T-helper 9 cell (primary cell): ENCODE data around the gene CDH23.

Experiments
- DNase-seq: peaks from one replicate; pipeline ENCODE4 v3.0.0-alpha.2; 2020

Gene CDH23

DNA sequence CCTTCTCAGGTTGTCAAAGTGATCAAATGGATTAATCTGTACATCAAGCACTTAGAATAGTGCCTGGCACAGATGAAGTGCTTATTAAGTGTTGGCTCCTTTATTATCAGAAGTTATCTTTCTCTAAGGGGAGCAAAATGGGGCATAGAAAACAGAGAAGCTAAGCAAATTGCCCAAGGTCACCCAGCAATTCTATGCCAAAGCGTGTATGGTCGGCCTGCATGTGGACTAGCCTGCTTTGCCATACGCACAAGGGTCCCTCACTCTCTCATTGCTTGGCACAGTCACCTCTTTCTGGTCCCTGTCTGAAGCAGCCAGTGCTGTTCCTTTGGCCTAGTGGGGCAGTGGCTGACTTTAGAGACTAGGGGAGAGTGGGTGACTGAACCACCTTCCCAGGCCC is 45.3 kb downstream of the CDH23 start:
- DNase-seq = no peak

DNA sequence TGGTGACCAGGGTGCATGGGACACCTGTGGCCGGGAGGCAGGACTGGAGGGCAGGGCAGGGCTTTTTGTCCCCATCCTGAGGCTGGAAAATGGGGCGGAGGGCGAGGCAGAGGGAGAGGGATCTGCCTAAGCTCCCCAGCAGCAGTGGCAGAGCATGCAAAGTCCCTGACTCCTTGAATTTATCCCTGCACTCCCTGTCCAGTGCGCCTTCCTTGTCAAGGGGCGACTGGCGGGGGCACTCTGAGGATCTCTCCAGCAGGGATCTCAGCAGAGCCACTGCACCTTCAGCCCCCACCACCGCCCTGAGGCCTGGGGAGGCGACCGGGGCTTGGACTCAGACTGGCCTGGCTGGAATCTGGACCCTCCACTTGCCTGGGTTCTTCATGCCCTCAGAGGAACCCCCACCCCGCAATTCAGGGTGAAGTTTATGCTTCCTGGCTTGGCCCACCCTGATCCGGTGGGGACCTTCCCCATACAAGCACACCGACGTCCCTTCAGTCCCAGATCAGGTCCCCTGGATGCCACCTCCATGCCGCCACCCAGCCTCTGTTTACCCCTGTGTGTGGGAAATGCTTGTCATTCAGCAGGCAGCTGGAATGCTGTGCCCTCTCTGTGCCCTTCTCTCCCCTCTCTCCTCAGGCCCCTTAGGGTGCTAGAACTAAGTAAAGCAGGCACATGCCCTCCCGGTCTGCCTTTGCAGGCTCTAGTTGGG is 46.3 kb downstream of the CDH23 start:
- no peak for DNase-seq

DNA sequence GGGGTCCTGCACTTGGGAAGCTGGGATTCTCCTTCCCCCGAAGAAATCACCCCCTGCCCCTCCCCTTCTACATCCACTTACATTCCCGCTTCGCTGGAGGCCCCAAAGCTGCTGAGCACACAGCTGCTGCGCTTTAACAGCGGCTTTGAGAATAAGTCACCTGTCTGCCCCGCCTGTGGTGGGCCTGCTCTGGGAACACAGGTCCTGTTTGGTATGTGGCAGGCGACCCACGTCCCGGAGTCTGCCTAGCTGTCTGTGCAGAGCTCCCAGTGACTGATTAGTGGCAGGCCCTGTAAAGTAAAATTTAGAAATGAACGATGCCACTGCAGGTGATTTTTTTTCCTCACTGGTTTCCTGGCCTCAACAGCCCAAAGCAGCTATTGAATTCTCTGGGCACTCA is 47.0 kb downstream of the CDH23 start:
- DNase-seq = no peak

DNA sequence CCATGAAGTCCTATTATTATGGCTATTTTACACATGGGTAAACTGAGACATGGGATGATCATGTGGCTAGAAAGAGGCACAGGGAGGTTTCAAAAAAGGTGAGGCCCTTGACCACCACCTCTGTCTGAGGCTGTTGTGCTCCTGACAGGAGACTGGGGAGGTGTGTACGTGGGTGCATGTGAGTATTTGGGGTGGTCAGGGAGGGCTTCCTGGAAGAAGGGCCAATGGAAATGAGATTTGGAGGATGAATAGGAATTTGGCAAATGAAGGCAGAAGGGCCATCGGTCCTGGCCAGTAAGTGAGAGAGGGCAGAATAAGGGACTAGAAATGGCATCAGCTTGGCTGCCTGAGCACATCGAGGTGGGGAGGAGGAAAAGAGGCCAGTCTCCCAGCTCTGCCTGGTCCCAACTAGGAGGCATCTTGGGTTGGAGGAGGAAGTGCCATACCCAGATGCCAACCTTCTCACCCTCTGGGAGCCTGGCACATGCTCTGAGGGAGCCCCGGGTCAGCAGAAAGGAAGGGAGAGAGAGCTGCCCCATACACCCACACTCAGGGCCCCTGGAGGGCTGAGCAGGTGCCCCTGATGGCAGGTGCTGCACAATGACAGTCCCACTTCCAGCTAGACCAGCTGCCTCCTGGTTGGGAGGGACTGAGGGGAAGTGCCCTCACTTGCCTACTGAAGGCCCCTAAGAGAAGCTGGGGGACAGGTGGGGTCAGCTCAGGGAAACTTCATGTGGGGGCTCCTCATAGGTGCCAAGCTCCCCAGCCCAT is 47.7 kb downstream of the CDH23 start:
- DNase-seq = no peak

DNA sequence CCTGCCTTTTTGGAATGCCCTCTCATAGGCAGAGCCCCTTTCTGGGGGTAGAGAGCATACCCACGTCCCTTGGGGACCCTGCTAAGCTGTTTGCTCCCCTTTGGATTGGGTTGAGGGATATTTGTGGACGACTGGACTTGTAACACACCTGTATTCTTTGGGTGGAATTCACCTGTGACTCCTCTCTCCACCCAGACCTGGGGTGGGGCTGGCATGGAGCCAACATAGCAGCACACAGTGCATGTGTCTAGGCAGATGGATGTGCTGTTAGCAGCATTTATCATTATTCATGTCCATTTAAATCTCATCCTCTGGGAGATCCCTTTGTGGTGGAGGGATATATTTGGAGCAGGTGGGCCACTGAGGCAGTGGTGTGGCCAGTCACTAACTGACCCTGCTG is 51.0 kb downstream of the CDH23 start:
- DNase-seq = no peak

DNA sequence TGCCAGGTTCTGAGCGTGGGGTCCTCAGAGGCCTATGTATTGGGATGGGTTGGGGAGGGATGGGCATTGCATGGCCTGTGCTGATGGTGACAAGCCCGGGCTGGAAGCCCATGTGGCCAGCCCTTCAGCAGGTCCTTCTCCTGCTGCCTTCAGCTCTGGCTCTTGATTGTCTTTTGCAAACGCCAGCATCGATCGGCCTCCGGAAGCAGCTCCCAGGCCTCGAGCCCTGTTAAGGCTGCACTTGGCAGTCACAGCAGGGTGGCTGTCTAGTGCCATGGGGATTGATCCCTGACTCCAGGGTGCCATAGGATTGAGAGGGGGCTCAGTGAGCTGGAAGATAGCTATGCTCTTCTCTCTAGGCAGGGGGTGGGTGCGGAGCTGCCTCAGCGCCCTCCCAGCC is 51.4 kb downstream of the CDH23 start:
- no peak for DNase-seq

DNA sequence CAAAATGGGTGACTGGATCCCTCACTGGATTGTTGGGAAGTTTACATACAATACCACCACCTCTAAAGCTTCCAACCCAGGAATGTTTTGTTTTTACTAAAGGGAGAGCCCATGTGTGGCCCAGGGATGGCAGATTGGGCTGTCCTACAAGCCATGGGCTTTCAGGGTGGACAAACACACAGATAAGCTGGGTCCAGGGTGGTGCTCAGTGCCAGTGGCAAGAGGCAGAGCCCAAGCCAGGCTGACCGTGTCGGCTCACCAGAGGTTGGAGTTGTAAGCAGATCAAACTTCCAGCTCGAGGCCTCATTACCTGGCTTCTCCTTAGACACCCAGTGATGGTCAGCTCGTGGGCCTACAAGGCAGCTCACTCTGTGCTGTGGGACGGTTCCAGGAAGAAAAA is 52.3 kb downstream of the CDH23 start:
- DNase-seq = no peak

DNA sequence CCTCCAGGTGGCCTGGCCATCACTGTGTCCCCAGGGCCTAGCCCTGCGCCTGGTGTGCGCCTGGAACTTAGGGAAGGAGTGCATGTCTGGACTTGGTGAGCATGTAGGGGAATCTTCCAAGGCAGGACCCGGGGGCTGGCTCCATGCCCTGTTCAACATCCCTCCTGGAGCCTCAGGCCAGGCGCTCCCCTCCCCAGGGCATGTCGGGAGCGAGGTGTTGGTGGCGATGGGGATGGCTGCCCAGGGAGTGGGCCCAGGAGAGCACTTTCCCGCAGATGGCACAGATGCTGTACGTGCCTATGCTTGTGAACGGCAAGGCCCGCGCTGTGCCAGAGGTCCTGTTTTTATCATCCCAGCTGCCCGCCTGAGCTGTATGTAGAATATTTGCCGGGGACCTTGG is 55.0 kb downstream of the CDH23 start:
- DNase-seq = no peak

DNA sequence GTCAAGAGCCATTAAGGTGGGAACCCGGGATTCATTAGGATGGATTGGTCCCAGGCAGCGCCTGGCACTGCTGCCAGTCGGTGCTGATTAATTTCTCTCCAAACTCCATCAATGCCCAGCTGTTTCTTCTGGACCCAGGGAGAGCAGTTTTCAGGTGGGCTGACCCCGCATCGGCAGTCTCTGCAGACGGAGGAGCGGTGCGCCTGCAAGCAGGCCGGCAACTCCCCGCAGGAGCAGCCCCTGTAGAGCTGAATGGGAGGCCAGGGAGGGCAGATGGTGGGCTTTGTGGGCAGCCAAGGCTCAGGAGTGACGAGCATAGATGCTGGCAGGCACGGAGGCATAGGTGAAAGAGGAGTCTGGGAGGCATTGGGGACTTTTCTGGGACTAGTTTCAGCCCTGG is 56.5 kb downstream of the CDH23 start:
- DNase-seq = no peak

DNA sequence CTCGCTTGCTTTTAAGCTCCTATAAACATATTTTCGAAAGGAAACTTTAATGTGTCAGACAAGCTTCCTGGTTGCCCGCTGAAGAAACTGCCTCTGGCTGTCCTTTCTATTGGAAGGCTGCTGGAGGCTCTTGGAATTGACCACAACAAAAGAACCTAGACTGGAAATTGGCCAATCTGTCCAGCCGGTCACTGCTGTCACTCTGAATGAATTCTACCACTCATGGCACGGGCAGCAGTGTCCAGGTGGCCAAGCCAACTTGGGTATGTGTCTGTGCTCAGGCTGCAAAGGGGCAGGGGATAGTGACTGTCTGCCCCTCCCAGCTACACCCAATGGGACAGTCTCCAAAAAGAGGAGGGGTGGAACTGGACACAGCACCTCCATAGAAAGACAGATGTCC is 57.6 kb downstream of the CDH23 start:
- no peak for DNase-seq

DNA sequence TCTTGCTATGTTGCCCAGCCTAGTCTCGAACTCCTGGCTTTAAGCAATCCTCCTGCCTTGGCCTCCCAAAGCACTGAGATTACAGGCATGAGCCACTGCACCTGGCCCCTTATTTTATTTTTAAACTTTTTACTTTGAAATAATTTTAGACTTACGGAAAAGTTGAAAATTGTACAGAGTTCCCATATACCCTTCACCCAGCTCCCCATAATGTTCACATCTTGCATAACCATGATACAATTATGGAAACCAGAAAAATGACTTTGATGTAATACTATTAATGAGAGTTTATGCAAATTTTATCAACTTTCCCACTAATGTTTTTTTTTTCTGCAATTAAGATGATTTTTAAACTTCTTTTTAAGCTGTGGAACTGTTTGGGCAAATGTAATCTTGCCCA is 58.3 kb downstream of the CDH23 start:
- no peak for DNase-seq

DNA sequence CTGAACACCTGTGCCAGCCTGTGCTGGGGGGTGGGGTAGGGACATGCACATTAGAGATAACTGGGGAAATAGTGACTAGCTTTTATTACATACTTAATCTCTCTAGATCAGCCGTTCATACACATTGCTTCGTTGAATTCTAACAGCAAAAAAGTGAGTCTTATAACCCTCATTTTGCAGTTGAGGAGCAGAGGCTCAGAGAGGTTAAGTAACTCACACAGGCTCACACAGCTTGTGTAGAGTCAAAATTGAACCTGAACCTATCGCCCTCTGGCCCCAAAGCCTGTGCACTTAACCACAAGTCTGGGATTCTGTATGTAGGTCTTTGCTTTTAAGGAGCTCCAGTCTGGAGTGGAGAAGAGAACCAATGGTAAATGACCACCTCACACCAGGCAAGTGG is 59.9 kb downstream of the CDH23 start:
- no peak for DNase-seq

DNA sequence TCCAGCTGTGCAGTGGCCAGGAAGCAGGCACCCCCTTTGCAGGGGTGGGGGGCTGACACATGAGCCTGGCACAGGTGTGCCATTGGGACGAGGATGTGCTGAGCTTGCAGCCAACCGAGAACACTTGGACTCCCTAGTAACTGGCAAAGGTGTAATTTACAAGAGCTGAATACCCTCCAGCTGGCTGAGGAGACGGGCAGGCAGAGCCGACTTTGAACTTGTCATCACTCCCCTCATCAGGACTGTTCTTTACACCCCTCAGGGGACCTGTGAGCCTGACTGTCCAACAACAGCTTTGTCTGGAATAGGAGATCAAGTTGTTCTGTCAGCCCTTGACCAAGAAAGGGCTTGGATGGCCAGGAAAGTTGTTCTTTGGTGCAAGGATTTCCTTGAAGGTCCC is 61.2 kb downstream of the CDH23 start:
- DNase-seq = no peak

DNA sequence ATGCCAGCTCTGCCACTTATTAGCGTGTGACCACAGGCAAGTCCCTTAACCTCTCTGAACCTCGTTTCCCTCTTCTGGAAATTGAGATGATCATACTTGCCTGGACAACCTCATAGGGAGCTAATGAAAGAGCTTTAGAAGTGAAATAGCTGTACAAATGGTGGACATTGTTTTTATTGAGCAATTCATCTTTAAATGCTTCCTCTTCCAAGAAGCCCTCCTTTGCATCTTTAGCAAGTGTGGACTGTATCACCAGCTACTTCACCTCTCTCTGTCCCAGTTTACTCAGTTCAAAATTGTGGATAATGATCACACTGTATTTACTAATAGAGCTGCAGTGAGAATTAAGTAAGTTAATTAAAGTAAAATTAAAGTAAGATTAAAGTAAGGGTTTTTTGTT is 61.7 kb downstream of the CDH23 start:
- DNase-seq = no peak

DNA sequence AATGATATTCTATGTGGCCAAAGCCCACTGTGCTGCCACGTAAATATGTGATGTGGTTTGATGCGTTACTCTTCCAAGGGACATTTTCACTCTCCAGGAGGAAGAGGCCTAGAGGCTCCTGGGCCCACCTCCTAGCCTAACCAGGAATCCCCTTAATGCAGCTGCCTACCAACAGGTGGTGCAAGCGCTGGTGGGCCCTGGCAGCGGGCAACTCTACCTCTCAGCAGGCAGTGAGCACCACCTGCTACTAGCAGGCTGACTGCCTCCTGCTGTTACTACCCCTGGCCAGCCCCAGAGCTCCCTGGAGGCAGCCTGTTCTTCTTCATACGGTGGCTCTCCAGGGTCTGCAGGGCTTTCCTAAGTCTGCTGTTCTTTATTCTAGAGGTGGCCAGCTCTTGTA is 62.8 kb downstream of the CDH23 start:
- DNase-seq = no peak

DNA sequence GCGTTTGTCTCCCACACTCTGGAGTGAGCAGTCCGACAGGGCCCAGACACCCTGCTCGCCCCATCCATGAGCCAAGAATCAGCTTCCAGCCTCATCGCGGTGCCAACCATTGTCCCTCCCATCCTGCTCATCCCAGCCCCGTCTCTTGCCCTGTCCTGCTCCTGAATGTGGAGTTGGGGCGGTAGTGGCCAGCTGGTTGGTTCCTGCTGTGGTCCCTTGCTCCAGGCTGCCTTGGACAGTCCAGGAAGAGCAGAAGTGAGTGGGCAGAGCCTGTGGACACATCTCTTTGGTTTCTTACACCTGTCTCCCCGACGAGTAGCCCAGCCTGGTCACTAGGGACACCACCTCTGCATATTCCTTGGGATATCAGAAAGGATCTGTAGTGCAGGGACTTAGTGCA is 63.9 kb downstream of the CDH23 start:
- no peak for DNase-seq

DNA sequence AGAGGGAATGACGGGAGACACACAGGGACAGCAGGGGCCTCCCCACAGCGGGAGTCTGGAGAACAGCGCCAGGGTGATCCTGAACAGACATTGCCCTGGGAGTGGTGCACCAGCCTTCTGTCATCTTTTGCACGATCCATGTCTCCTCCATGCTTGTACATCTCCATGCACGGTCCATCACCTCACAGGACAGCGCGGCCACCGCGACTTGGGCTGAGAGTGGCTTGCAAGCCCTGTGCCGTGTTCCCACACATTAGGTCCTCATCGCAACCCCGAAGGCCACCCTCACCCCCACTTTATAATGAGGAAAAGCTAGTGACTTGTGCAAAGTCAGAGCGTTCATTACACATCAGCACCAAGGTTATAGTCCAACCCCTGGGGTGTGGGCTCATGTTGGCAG is 64.7 kb downstream of the CDH23 start:
- DNase-seq = no peak

DNA sequence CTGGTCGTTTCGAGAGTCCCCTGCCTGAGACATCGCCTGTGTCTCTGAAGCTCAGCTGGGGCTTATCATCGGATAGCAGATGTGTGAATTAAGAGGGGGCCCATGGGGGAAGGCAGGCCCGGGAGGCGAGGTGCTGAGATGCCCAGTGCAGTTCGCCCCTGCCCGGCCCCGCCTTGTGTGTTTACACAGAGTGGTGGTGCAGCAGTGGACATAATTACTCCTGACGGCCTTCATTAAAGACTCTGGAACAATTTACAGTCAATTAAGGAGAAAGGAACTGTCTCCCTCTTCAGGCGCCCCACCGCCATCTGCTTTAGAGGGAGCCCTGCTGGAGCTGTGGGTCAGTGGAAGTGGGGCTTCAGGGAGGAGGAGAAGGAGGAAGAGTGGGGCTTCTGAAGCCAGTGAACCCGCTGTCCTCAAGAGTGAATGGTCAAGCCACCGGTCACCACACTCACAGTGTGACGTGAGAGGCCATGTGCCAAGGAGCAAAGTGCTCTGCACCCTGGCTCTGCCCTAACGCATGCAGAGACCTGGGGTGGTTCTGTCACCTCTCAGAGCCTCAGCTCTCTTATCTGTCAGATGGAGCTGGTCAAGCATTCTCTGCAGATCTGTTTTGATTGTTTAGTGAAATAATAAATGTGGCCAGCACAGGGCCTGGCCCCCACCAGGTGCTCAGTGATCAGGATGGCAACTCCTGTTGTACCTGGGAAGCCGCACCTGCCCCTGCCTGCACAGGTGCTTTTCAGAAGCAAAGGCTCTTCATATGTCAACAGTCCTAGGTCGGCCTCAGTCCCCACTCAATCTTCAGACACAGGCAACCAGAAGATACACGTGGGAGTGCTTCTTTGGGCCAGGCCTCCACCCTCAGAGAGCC is 65.6 kb downstream of the CDH23 start:
- no peak for DNase-seq

DNA sequence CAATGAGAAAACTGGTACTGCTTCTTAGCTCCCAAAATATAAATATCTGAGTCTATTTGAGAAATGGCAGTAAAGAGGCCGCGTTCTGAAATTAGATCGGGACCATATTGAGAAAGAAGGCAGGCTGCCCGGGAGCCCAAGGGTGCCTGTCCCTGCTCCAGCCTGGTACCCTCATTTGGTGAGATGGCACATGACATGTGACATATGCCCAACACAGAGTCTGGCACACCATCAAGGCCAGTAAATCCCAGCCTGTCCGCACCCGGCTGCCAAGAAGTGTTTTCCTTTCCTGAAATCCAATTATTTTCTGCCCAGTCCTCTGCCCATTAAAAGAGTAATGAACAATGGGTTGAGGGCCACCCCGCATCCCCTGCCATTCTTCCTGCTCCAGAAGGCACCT is 66.4 kb downstream of the CDH23 start:
- no peak for DNase-seq

DNA sequence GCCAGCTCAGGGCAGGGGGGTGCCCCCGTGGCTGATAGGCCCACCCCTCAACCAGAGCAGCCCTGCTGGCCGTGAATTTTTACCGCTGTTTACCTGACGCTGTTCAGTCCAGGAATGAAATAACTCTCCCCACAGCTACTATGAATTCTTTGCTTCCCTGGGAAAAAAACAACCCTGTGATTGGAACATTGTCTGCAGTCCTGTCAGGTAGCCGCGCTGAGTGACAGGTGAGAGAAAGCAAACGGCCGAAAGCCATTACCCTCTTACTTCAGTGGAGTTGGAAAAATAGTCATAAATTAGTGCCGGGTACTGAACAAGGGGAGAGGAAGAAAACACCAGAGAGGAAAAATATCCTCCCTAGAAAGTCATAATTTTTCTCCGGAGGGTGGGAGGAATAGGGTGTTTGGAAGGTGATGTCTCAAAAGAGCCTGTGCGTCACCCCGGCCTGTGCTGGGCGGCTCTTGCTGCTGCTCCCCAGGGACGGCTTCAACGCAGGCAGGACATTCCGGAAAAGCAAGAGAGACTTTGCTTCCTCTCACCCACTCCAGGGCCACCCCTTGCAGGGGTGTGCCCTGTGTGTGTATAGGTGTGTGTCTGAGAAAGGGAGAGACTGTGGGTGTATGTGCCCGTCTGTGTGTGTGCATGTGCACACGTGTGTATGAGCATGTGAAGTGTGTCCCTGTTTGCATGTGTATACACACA is 69.0 kb downstream of the CDH23 start:
- DNase-seq = no peak

DNA sequence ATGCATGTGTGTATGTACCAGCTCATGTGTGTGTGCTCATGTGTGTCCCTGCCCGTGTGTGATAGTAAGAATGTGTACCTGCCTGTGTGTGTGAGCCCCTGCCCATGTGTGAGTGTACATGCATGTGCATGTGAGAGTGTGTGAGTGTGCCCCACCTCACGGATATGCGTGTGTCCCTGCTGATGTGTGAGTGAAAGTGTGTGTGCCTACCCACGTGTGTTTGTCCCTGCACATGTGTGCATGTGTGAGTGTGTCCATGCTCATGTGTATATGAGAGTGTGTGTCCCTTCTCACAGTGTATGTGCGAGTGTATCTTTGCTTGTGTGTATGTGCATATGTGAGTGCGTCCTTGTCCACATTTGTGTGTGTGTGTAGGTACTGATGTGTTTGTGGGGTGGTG is 69.6 kb downstream of the CDH23 start:
- DNase-seq = no peak

DNA sequence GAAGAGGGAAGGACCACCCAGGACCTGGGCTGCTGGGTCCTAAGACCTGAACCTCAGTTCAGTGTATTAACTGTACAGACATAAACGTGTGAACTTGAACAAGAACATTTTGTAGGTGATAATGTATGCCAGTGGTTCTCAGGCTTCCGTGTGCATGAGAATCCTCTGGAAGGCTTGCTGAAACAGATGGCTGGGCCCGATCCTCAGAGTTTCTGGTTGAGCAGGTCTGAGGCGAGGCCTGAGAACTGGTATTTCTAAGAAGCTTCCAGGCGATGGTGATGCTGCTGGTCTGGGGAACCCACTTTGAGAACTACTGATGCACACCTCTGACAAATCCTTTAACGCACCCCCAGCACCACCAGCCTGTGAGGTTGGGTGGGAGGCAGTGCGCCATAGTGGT is 70.4 kb downstream of the CDH23 start:
- no peak for DNase-seq
